ENCODE data around the gene SDHAF1.
"Not testable (repeated sequence)": the region's sequence is repeated elsewhere in the genome, so short reads cannot be mapped to it uniquely, and the experiment has no call there.

The SDHAF1 gene

GRCh38 chr19:36025541-36025940 is 30.6 kb downstream of the SDHAF1 start:
- no peak for DNase-seq

- no peak for DNase-seq
Measured at GRCh38 chr19:36026091-36026876, 31.3 kb downstream of the SDHAF1 start.

GRCh38 chr19:36027696-36028095 is 32.7 kb downstream of the SDHAF1 start:
- DNase-seq = no peak

- no peak for DNase-seq
Measured at GRCh38 chr19:36028313-36029041, 33.5 kb downstream of the SDHAF1 start.

- no peak for DNase-seq
Measured at GRCh38 chr19:36030264-36031148, 35.5 kb downstream of the SDHAF1 start.

GRCh38 chr19:36031308-36031707 is 36.3 kb downstream of the SDHAF1 start:
- DNase-seq = no peak

- DNase-seq = peak; percentile 91
Measured at GRCh38 chr19:36032251-36033104, 37.5 kb downstream of the SDHAF1 start, which contains the start of gene CLIP3. Gene CLIP3, minus strand, starts transcription at chr19:36032873. Its CDS starts 516 bp downstream, at chr19:36032357.

- DNase-seq = no peak
Measured at GRCh38 chr19:36040495-36040894, 45.5 kb downstream of the SDHAF1 start.

GRCh38 chr19:36041092-36041491 is 46.1 kb downstream of the SDHAF1 start:
- not testable (repeated sequence) for DNase-seq

- no peak for DNase-seq
Measured at GRCh38 chr19:36041831-36042230, 46.8 kb downstream of the SDHAF1 start.

- DNase-seq = no peak
Measured at GRCh38 chr19:36043952-36044351, 49.0 kb downstream of the SDHAF1 start.
